GM19438 (cell line): ENCODE results near the gene BTBD9.
A peak's percentile ranks its signal among the peaks of the same experiment; 100 is the strongest.

ENCODE experiments used
- ATAC-seq: cut with Tn5 transposase; IDR thresholded peaks from one replicate; pipeline ENCODE4 v1.9.1; 2021; ENCODE audit warnings: low read depth; ENCODE audit not compliant: unreplicated experiment

Gene BTBD9

GRCh38 chr6:38603496-38603895, 36.2 kb downstream of the BTBD9 start:
- ATAC-seq, result no peak

- no peak for ATAC-seq
Measured at GRCh38 chr6:38599966-38600550, 39.7 kb downstream of the BTBD9 start.

GRCh38 chr6:38599261-38599660, 40.5 kb downstream of the BTBD9 start:
- ATAC-seq, result no peak

- no peak for ATAC-seq
Measured at GRCh38 chr6:38593998-38594665, 45.6 kb downstream of the BTBD9 start.

GRCh38 chr6:38593409-38593808, 46.3 kb downstream of the BTBD9 start:
- ATAC-seq, result no peak

- no peak for ATAC-seq
Measured at GRCh38 chr6:38591439-38591838, 48.3 kb downstream of the BTBD9 start.

- ATAC-seq, result no peak
Measured at GRCh38 chr6:38589367-38589720, 50.4 kb downstream of the BTBD9 start.

- ATAC-seq, result no peak
Measured at GRCh38 chr6:38588631-38589366, 50.9 kb downstream of the BTBD9 start.

GRCh38 chr6:38587766-38588362, 51.9 kb downstream of the BTBD9 start:
- ATAC-seq, result no peak

- ATAC-seq, result no peak
Measured at GRCh38 chr6:38586992-38587391, 52.7 kb downstream of the BTBD9 start.

GRCh38 chr6:38584731-38585130, 55.0 kb downstream of the BTBD9 start:
- no peak for ATAC-seq

- no peak for ATAC-seq
Measured at GRCh38 chr6:38583523-38583922, 56.2 kb downstream of the BTBD9 start.

GRCh38 chr6:38580030-38580429, 59.7 kb downstream of the BTBD9 start:
- ATAC-seq, result no peak

GRCh38 chr6:38579010-38579628, 60.6 kb downstream of the BTBD9 start:
- ATAC-seq, result no peak

- ATAC-seq, result no peak
Measured at GRCh38 chr6:38578075-38578474, 61.7 kb downstream of the BTBD9 start.

GRCh38 chr6:38577492-38577891, 62.2 kb downstream of the BTBD9 start:
- no peak for ATAC-seq

GRCh38 chr6:38573801-38574395, 65.8 kb downstream of the BTBD9 start:
- ATAC-seq, result no peak

- peak; percentile 62 for ATAC-seq
Measured at GRCh38 chr6:38572186-38572813, 67.4 kb downstream of the BTBD9 start.

GRCh38 chr6:38571721-38572120, 68.0 kb downstream of the BTBD9 start:
- ATAC-seq, result no peak

GRCh38 chr6:38570750-38571149, 69.0 kb downstream of the BTBD9 start:
- no peak for ATAC-seq
